Naive B cell (primary cell): ENCODE measurements around the gene SYCP2L. TPM values are rescaled to one million over a fixed set of nuclear protein-coding genes. Genes with fewer than 3 reads are reported as not detected.
"Not testable (repeated sequence)": the region's sequence is repeated elsewhere in the genome, so short reads cannot be mapped to it uniquely, and the experiment has no call there.

ENCODE experiments used
- ATAC-seq, 2 donors: fragments of 150-1000 bp; cut with Tn5 transposase; 2 replicates each; pipeline ENCODE4 v1.10.0; 2021; ENCODE audit warnings: low read depth in 2 of 2, mild to moderate bottlenecking in 2 of 2, moderate library complexity in 2 of 2
- DNase-seq: peaks from one replicate; pipeline ENCODE4 v3.0.0; 2022
- H3K27ac Mint-ChIP-seq, 6 donors: one replicate each; pipeline ENCODE4 v1.8.0; 2020 to 2022; ENCODE audit warnings: mild to moderate bottlenecking in 6 of 6, mixed read lengths in 6 of 6, moderate library complexity in 5 of 6, inconsistent platforms in 2 of 6
- H3K27me3 Mint-ChIP-seq, 3 donors: one replicate each; pipeline ENCODE4 v1.8.0; 2021 to 2022; ENCODE audit warnings: mixed read lengths in 3 of 3, mild to moderate bottlenecking in 1 of 3
- H3K36me3 Mint-ChIP-seq, 2 donors: one replicate each; pipeline ENCODE4 v1.8.0; 2020 to 2022; ENCODE audit warnings: mixed read lengths in 2 of 2, inconsistent platforms in 1 of 2, mild to moderate bottlenecking in 1 of 2
- H3K4me1 Mint-ChIP-seq, 3 donors: one replicate each; pipeline ENCODE4 v1.8.0; 2020 to 2022; ENCODE audit warnings: mixed read lengths in 3 of 3, inconsistent platforms in 1 of 3, mild to moderate bottlenecking in 1 of 3, moderate library complexity in 1 of 3
- H3K4me3 Mint-ChIP-seq, 8 donors: one replicate each; pipeline ENCODE4 v1.8.0; 2020 to 2022; ENCODE audit warnings: mild to moderate bottlenecking in 8 of 8, mixed read lengths in 8 of 8, moderate library complexity in 8 of 8, inconsistent platforms in 2 of 8
- H3K9me3 Mint-ChIP-seq, 7 donors: one replicate each; pipeline ENCODE4 v1.8.0; 2020 to 2022; ENCODE audit warnings: mixed read lengths in 7 of 7, mild to moderate bottlenecking in 5 of 7, inconsistent platforms in 2 of 7, moderate library complexity in 1 of 7
- polyA plus RNA-seq, 6 donors: library from polyadenylated mRNA; unstranded; fragments of 300-500 nt; fragmentation: Illumina TruSeq; gene quantifications; one replicate each; pipeline ENCODE4 v1.2.3, GENCODE V29; 2021; ENCODE audit warnings: low read depth in 6 of 6

Gene SYCP2L
- polyA plus RNA-seq, 6 donors from 2014 or later = not detected

- peaks cover 0 to 16% (median 9%) of the 10 kb centered on the region in 7 donors for H3K9me3 Mint-ChIP-seq
- peak overlapping the region in 3 of 6 donors; percentile 70 to 98 (median 78) for H3K27ac Mint-ChIP-seq
- H3K4me1 Mint-ChIP-seq = peaks cover 8 to 41% (median 12%) of the 10 kb centered on the region in 3 donors
- peak overlapping the region in 4 of 8 donors; percentile 7 to 76 (median 38) for H3K4me3 Mint-ChIP-seq
- ATAC-seq (no peak), DNase-seq (no peak)
- H3K36me3 Mint-ChIP-seq = peaks cover 0 to 9% of the 10 kb centered on the region in 2 donors
- peaks cover 64 to 85% (median 64%) of the 10 kb centered on the region in 3 donors for H3K27me3 Mint-ChIP-seq
Observed at GRCh38 chr6:10883312-10884244, 3.3 kb upstream of the SYCP2L start.

GRCh38 chr6:10884245-10884972 is 2.4 kb upstream of the SYCP2L start:
- H3K4me1 Mint-ChIP-seq = peaks cover 12 to 47% (median 17%) of the 10 kb centered on the region in 3 donors
- peak overlapping the region in 2 of 8 donors; percentile 43 for H3K4me3 Mint-ChIP-seq
- peaks cover 63 to 77% (median 66%) of the 10 kb centered on the region in 3 donors for H3K27me3 Mint-ChIP-seq
- H3K9me3 Mint-ChIP-seq = peaks cover 0 to 16% (median 9%) of the 10 kb centered on the region in 7 donors
- peaks cover 0 to 9% of the 10 kb centered on the region in 2 donors for H3K36me3 Mint-ChIP-seq
- DNase-seq (no peak), ATAC-seq (no peak)
- H3K27ac Mint-ChIP-seq = peak overlapping the region in 2 of 6 donors; percentile 71 to 98

GRCh38 chr6:10886365-10886690 is 524 bp upstream of the SYCP2L start:
- H3K4me3 Mint-ChIP-seq = peak overlapping the region in 7 of 8 donors; percentile 19 to 90 (median 82)
- H3K27ac Mint-ChIP-seq, H3K36me3 Mint-ChIP-seq: not testable (repeated sequence)

GRCh38 chr6:10890151-10890550 is 3.3 kb downstream of the SYCP2L start:
- Mint-ChIP-seq H3K36me3 (peaks cover 0 to 4% of the 10 kb centered on the region in 2 donors), H3K4me3 (peak overlapping the region in 2 of 8 donors; percentile 20 to 30), H3K9me3 (peaks cover 0 to 13% (median 4%) of the 10 kb centered on the region in 7 donors), H3K27ac (no peak overlapping the region), H3K4me1 (peaks cover 14 to 32% (median 21%) of the 10 kb centered on the region in 3 donors), H3K27me3 (peaks cover 30 to 54% (median 43%) of the 10 kb centered on the region in 3 donors)
- ATAC-seq (no peak), DNase-seq (no peak)

More at GRCh38 chr6:10886365-10886690, 524 bp upstream of the SYCP2L start:
- ATAC-seq, DNase-seq: not testable (repeated sequence)
- Mint-ChIP-seq H3K9me3 (peaks cover 0 to 16% (median 9%) of the 10 kb centered on the region in 7 donors), H3K27me3 (peaks cover 50 to 60% (median 58%) of the 10 kb centered on the region in 3 donors), H3K4me1 (peaks cover 19 to 54% (median 21%) of the 10 kb centered on the region in 3 donors)

- peaks cover 0 to 11% (median 3%) of the 10 kb centered on the region in 7 donors for H3K9me3 Mint-ChIP-seq
- no peak overlapping the region for H3K4me3 Mint-ChIP-seq
- H3K27ac Mint-ChIP-seq = no peak overlapping the region
- DNase-seq (no peak), ATAC-seq (no peak)
- peaks cover 11 to 24% (median 16%) of the 10 kb centered on the region in 3 donors for H3K4me1 Mint-ChIP-seq
- peaks cover 38 to 44% (median 41%) of the 10 kb centered on the region in 3 donors for H3K27me3 Mint-ChIP-seq
- peaks cover 0 to 4% of the 10 kb centered on the region in 2 donors for H3K36me3 Mint-ChIP-seq
Observed at GRCh38 chr6:10891960-10892359, 5.1 kb downstream of the SYCP2L start.

GRCh38 chr6:10894958-10895357 is 8.1 kb downstream of the SYCP2L start:
- H3K36me3 Mint-ChIP-seq = peaks cover 0 to 4% of the 10 kb centered on the region in 2 donors
- ATAC-seq (no peak), DNase-seq (no peak)
- H3K4me3 Mint-ChIP-seq = peak overlapping the region in 1 of 8 donors; percentile 23
- peaks cover 23 to 29% (median 25%) of the 10 kb centered on the region in 3 donors for H3K27me3 Mint-ChIP-seq
- peaks cover 0 to 11% (median 3%) of the 10 kb centered on the region in 7 donors for H3K9me3 Mint-ChIP-seq
- no peak overlapping the region for H3K27ac Mint-ChIP-seq
- H3K4me1 Mint-ChIP-seq = peaks cover 0 to 3% (median 3%) of the 10 kb centered on the region in 3 donors

- Mint-ChIP-seq H3K36me3 (peaks cover 0 to 2% of the 10 kb centered on the region in 2 donors), H3K4me3 (no peak overlapping the region), H3K27ac (no peak overlapping the region), H3K9me3 (peaks cover 0 to 11% (median 1%) of the 10 kb centered on the region in 7 donors), H3K27me3 (peaks cover 16 to 27% (median 21%) of the 10 kb centered on the region in 3 donors), H3K4me1 (peaks cover under 1 to 8% (median 6%) of the 10 kb centered on the region in 3 donors)
- ATAC-seq (no peak), DNase-seq (no peak)
Observed at GRCh38 chr6:10896691-10897090, 9.8 kb downstream of the SYCP2L start.

GRCh38 chr6:10901770-10902169 is 14.9 kb downstream of the SYCP2L start:
- peak; percentile 63 for DNase-seq
- peak overlapping the region in 7 of 8 donors; percentile 1 to 82 (median 42) for H3K4me3 Mint-ChIP-seq
- H3K27me3 Mint-ChIP-seq = no peaks in the 10 kb centered on the region
- H3K36me3 Mint-ChIP-seq = no peaks in the 10 kb centered on the region
- H3K27ac Mint-ChIP-seq = peak overlapping the region in 5 of 6 donors; percentile 16 to 93 (median 57)
- peaks cover 5 to 19% (median 14%) of the 10 kb centered on the region in 3 donors for H3K4me1 Mint-ChIP-seq
- H3K9me3 Mint-ChIP-seq = peaks cover 0 to 18% (median 1%) of the 10 kb centered on the region in 7 donors
- ATAC-seq = peak; percentile 93 to 98

GRCh38 chr6:10904015-10904414 is 17.2 kb downstream of the SYCP2L start:
- Mint-ChIP-seq H3K4me1 (peaks cover 5 to 19% (median 14%) of the 10 kb centered on the region in 3 donors), H3K27me3 (peaks cover 0 to 6% (median 5%) of the 10 kb centered on the region in 3 donors), H3K27ac (peak overlapping the region in 2 of 6 donors; percentile 25 to 47), H3K4me3 (no peak overlapping the region), H3K9me3 (peaks cover 0 to 18% (median 1%) of the 10 kb centered on the region in 7 donors), H3K36me3 (no peaks in the 10 kb centered on the region)
- DNase-seq = no peak
- ATAC-seq = no peak

- no peak for DNase-seq
- no peak overlapping the region for H3K27ac Mint-ChIP-seq
- H3K4me1 Mint-ChIP-seq = no peaks in the 10 kb centered on the region
- H3K4me3 Mint-ChIP-seq = peak overlapping the region in 1 of 8 donors; percentile 36
- no peak for ATAC-seq
- H3K9me3 Mint-ChIP-seq = peaks cover 0 to 7% (median 0%) of the 10 kb centered on the region in 7 donors
- H3K27me3 Mint-ChIP-seq = peaks cover 24 to 31% (median 27%) of the 10 kb centered on the region in 3 donors
- no peaks in the 10 kb centered on the region for H3K36me3 Mint-ChIP-seq
Observed at GRCh38 chr6:10908228-10908627, 21.4 kb downstream of the SYCP2L start.

- peaks cover 33 to 66% (median 65%) of the 10 kb centered on the region in 3 donors for H3K27me3 Mint-ChIP-seq
- not testable (repeated sequence) for H3K27ac Mint-ChIP-seq, ATAC-seq, H3K36me3 Mint-ChIP-seq, DNase-seq, H3K4me1 Mint-ChIP-seq, H3K4me3 Mint-ChIP-seq
- H3K9me3 Mint-ChIP-seq = peaks cover 5 to 38% (median 10%) of the 10 kb centered on the region in 7 donors
Observed at GRCh38 chr6:10919520-10919919, 32.7 kb downstream of the SYCP2L start.

GRCh38 chr6:10933126-10933525 is 46.3 kb downstream of the SYCP2L start:
- no peak overlapping the region for H3K27ac Mint-ChIP-seq
- H3K27me3 Mint-ChIP-seq = peaks cover 36 to 44% (median 43%) of the 10 kb centered on the region in 3 donors
- H3K4me1 Mint-ChIP-seq = no peaks in the 10 kb centered on the region
- no peak for ATAC-seq
- no peak for DNase-seq
- no peak overlapping the region for H3K4me3 Mint-ChIP-seq
- H3K9me3 Mint-ChIP-seq = peaks cover 0 to 6% (median 3%) of the 10 kb centered on the region in 7 donors
- H3K36me3 Mint-ChIP-seq = no peaks in the 10 kb centered on the region

GRCh38 chr6:10939840-10940239 is 53.0 kb downstream of the SYCP2L start:
- Mint-ChIP-seq H3K27ac (no peak overlapping the region), H3K9me3 (peaks cover 0 to 23% (median 6%) of the 10 kb centered on the region in 7 donors), H3K4me1 (no peaks in the 10 kb centered on the region), H3K36me3 (no peaks in the 10 kb centered on the region), H3K4me3 (no peak overlapping the region), H3K27me3 (peaks cover 17 to 21% (median 21%) of the 10 kb centered on the region in 3 donors)
- no peak for DNase-seq
- no peak for ATAC-seq
